K562 (cell line): ENCODE measurements around the gene PRKCE. TPM values are rescaled to one million over a fixed set of nuclear protein-coding genes. Genes with fewer than 3 reads are reported as not detected.

Experiments used
- ATAC-seq: fragments of 200-7000 bp; cut with Tn5 transposase; 3 replicates; pipeline ENCODE4 v1.9.1; 2020; ENCODE audit warnings: moderate library complexity
- BruUV-seq: library from RNA; stranded (reverse); fragments of 400-500 nt; replicated peaks from 2 replicates; lab custom pipeline; 2021; lab: Mats Ljungman, UMichigan
- CTCF ChIA-PET: fragments of 300-600 bp; formaldehyde crosslinking; extraction: SDS; loops from one replicate; lab custom pipeline; 2021; ENCODE audit warnings: low intra/inter-chr PET ratio; lab: Yijun Ruan, JAX
- POLR2A ChIA-PET: fragments of 300-600, 350-650 bp; sonication (Branson Sonifier 250); formaldehyde crosslinking; extraction: SDS; loops from one replicate; lab custom pipeline; 2021; ENCODE audit warnings: antibody characterized with exemption, inconsistent platforms; lab: Yijun Ruan, JAX
- DNase-seq, 4 experiments: peaks; one replicate each; pipeline versions ENCODE4 v3.0.0 to v3.0.0-alpha.2; 2011 to 2018; ENCODE audit warnings: low spot score in 3 of 4, mixed read lengths in 3 of 4; ENCODE audit errors: extremely low read depth in 1 of 4
- FAIRE-seq: peaks from 2 replicates; lab custom pipeline; 2011; peaks lifted over from hg19 to GRCh38; lab: Jason Lieb, UNC
- H2AFZ ChIP-seq: 2 replicates; pipeline ENCODE4 v1.6.0; 2011; ENCODE audit warnings: low read depth, low read length, control low read depth, inconsistent platforms
- H3K27ac ChIP-seq: fragments of 200-600 bp; 3 replicates; pipeline ENCODE4 v1.8.0; 2011; ENCODE audit warnings: low read depth, mild to moderate bottlenecking, control low read depth, inconsistent platforms, low read length, moderate library complexity, mixed read lengths; ENCODE audit errors: extremely low read depth
- H3K27me3 ChIP-seq, 2 experiments: fragments of 300-600 bp in 1 of 2; 2 replicates in 1 of 2; 3 replicates in 1 of 2; pipeline versions ENCODE4 v1.6.0 to v1.8.0; 2011; ENCODE audit warnings: inconsistent platforms in 2 of 2, low read length in 2 of 2, mild to moderate bottlenecking in 1 of 2, mixed read lengths in 1 of 2, moderate library complexity in 1 of 2; ENCODE audit not compliant: control insufficient read depth in 2 of 2, insufficient read depth in 2 of 2
- H3K36me3 ChIP-seq: fragments of 300-600 bp; 3 replicates; pipeline ENCODE4 v1.8.0; 2011; ENCODE audit warnings: mild to moderate bottlenecking, low read length, inconsistent platforms; ENCODE audit not compliant: control insufficient read depth, insufficient read depth
- H3K4me1 ChIP-seq, 2 experiments: fragments of 200-600 bp in 1 of 2; replicated peaks in 1 of 2; 2 replicates in 1 of 2; 3 replicates in 1 of 2; pipeline versions ENCODE4 v1.5.1 to v1.8.0; 2011; ENCODE audit warnings: inconsistent platforms in 2 of 2, low read length in 2 of 2, mild to moderate bottlenecking in 1 of 2, mixed read lengths in 1 of 2, moderate library complexity in 1 of 2; ENCODE audit not compliant: control insufficient read depth in 2 of 2, insufficient read depth in 2 of 2
- H3K4me2 ChIP-seq: 2 replicates; pipeline ENCODE4 v1.6.1; 2011; ENCODE audit warnings: low read length, control low read depth, inconsistent platforms, mixed read lengths; ENCODE audit not compliant: insufficient read depth
- H3K4me3 ChIP-seq: fragments of 200-600 bp; sonication (generic), shearing (Covaris generic); 2 replicates; pipeline ENCODE4 v1.5.1; 2016; ENCODE audit warnings: control low read depth, inconsistent platforms
- H3K79me2 ChIP-seq: fragments of 200-600 bp; 3 replicates; pipeline ENCODE4 v1.8.0; 2011; ENCODE audit warnings: low read length, inconsistent platforms; ENCODE audit not compliant: control insufficient read depth, insufficient read depth
- H3K9ac ChIP-seq, 2 experiments: 2 replicates each; pipeline versions ENCODE4 v1.6.0 to v1.6.1; 2011; ENCODE audit warnings: low read depth in 2 of 2, low read length in 2 of 2, control low read depth in 1 of 2, inconsistent platforms in 1 of 2, mild to moderate bottlenecking in 1 of 2, mixed read lengths in 1 of 2; ENCODE audit not compliant: insufficient read depth in 1 of 2
- H3K9me1 ChIP-seq: one replicate; pipeline ENCODE4 v1.6.0; 2011; ENCODE audit warnings: inconsistent platforms, mild to moderate bottlenecking, low read length, moderate library complexity; ENCODE audit not compliant: control insufficient read depth, insufficient read depth
- H3K9me3 ChIP-seq: replicated peaks from 2 replicates; pipeline ENCODE4 v1.5.1; 2011; ENCODE audit warnings: low read depth, low read length, inconsistent platforms; ENCODE audit not compliant: control insufficient read depth, insufficient read depth
- H4K20me1 ChIP-seq: replicated peaks from 2 replicates; pipeline ENCODE4 v1.6.1; 2011; ENCODE audit warnings: low read length, inconsistent platforms, mixed read lengths; ENCODE audit not compliant: control insufficient read depth, insufficient read depth
- ELF4 ChIP-seq: fragments of 450-650 bp; formaldehyde crosslinking; IDR thresholded peaks from 2 replicates; pipeline ENCODE4 v1.4.0; 2022; ENCODE audit warnings: missing genetic modification characterization
- SRF ChIP-seq, 2 experiments: fragments of 250-450, 450-650 bp in 1 of 2; sonication (Bioruptor Pico) in 1 of 2; sonication (generic) in 1 of 2; formaldehyde crosslinking; IDR thresholded peaks; 2 replicates each; pipeline versions ENCODE4 v1.5.0 to v1.5.1; 2020 to 2022; ENCODE audit warnings: mild to moderate bottlenecking in 1 of 2, missing genetic modification reagents in 1 of 2
- ZNF140 ChIP-seq: fragments of 250-450 bp; sonication (Bioruptor Pico); IDR thresholded peaks from 2 replicates; pipeline ENCODE4 v1.8.0; 2021; ENCODE audit warnings: moderate library complexity, mild to moderate bottlenecking, inconsistent platforms
- ZNF444 ChIP-seq: fragments of 250-450 bp; sonication (Bioruptor Pico); IDR thresholded peaks from 2 replicates; pipeline ENCODE4 v1.4.0; 2020; ENCODE audit warnings: mild to moderate bottlenecking, moderate library complexity
- WGBS: fragments of 100-300 bp; shearing (Covaris generic); methylation state at CpG from one replicate; pipeline ENCODE4 v1.1.6; 2016; ENCODE audit warnings: low coverage, mixed read lengths; ENCODE audit not compliant: insufficient coverage; ENCODE audit errors: missing lambda C conversion rate; 5-methylcytosine and 5-hydroxymethylcytosine counted together
- in situ Hi-C: fragments of 300-500 bp; cut with MboI; formaldehyde crosslinking; loops from 4 replicates; pipeline ENCODE4 v1.15.0; 2018; ENCODE audit warnings: inconsistent platforms, mixed read lengths
- intact Hi-C: fragments of 100-400 bp; cut with micrococcal nuclease; formaldehyde crosslinking; loops from 2 replicates; pipeline ENCODE4 v1.14.2; 2022
- polyA plus RNA-seq, 8 experiments: library from polyadenylated mRNA; depleted of rRNA in 4 of 8; stranded (reverse) in 5 of 8; unstranded in 3 of 8; fragments of >200 nt; fragmentation: Nextera tagmentation in 2 of 8; fragmentation: Illumina TruSeq in 1 of 8; extraction: Ambion mirVana in 2 of 8; extraction: Trizol in 1 of 8; gene quantifications; 2 replicates each; pipeline versions ENCODE4 v1.2.1 to v1.2.3, GENCODE V29; 2011 to 2014; ENCODE audit warnings: inconsistent platforms in 1 of 8, missing spikeins in 1 of 8
- total RNA-seq, 7 experiments: library from RNA; depleted of rRNA in 6 of 7; stranded (reverse); fragments of >200 nt in 6 of 7; fragmentation: Illumina TruSeq in 2 of 7; extraction: Trizol in 2 of 7; gene quantifications; 2 replicates each; pipeline versions ENCODE4 v1.2.1 to v1.2.3, GENCODE V29; 2011 to 2021; ENCODE audit warnings: low replicate concordance in 1 of 7
- TF ChIP-seq, protein P1 (sequence below): IDR thresholded peaks from 2 replicates; pipeline ENCODE4 v1.6.1; 2016; ENCODE audit warnings: missing genetic modification characterization, missing compliant biosample characterization
- TF ChIP-seq, protein P2 (sequence below): fragments of 450-650 bp; formaldehyde crosslinking; IDR thresholded peaks from 2 replicates; pipeline ENCODE4 v1.4.0; 2022; ENCODE audit warnings: missing genetic modification characterization
- TF ChIP-seq, protein P3 (sequence below): fragments of 450-650 bp; formaldehyde crosslinking; IDR thresholded peaks from 2 replicates; pipeline ENCODE4 v1.4.0; 2020; ENCODE audit warnings: mild to moderate bottlenecking, moderate library complexity
- TF ChIP-seq, protein P4 (sequence below): fragments of 150-350 bp; IDR thresholded peaks from 2 replicates; pipeline ENCODE4 v1.6.1; 2014; ENCODE audit warnings: low read depth, mild to moderate bottlenecking, low read length, borderline replicate concordance

The PRKCE gene
- total and polyA plus RNA-seq, 9 of the 15 experiments (the other 6 are each of a cell fraction or from before 2014, with no cell fraction given) = 0.06 to 1.0 (median 0.22) TPM; not detected in 1

GRCh38 chr2:45918463-45919159 lies 267.1 kb downstream of the PRKCE start (continued):
- TF ChIP-seq, protein P1, sequence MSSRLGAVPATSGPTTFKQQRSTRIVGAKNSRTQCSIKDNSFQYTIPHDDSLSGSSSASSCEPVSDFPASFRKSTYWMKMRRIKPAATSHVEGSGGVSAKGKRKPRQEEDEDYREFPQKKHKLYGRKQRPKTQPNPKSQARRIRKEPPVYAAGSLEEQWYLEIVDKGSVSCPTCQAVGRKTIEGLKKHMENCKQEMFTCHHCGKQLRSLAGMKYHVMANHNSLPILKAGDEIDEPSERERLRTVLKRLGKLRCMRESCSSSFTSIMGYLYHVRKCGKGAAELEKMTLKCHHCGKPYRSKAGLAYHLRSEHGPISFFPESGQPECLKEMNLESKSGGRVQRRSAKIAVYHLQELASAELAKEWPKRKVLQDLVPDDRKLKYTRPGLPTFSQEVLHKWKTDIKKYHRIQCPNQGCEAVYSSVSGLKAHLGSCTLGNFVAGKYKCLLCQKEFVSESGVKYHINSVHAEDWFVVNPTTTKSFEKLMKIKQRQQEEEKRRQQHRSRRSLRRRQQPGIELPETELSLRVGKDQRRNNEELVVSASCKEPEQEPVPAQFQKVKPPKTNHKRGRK (tag) = no peak

GRCh38 chr2:45919160-45919650 lies 267.7 kb downstream of the PRKCE start:
- Histone ChIP-seq H3K4me1 (no peaks in the 10 kb centered on the region), H3K4me3 (no peak overlapping the region), H3K4me2 (no peak overlapping the region), H3K27me3 (peaks cover 0 to 27% of the 10 kb centered on the region in 2 experiments; a peak in 3 of 5 replicates), H4K20me1 (no peaks in the 10 kb centered on the region; the same call in 1 of the 2 replicates), H3K9me3 (no peaks in the 10 kb centered on the region), H3K27ac (no peak overlapping the region), H2AFZ (no peak overlapping the region), H3K9ac (no peak overlapping the region), H3K9me1 (no peaks in the 10 kb centered on the region), H3K79me2 (no peaks in the 10 kb centered on the region), H3K36me3 (no peaks in the 10 kb centered on the region)
- in situ Hi-C loops = no loop called here
- intact Hi-C loops = no loop called here
- no peak for TF ChIP-seq ZNF444 (CRISPR knock-in tag)
- no peak for TF ChIP-seq SRF (CRISPR knock-in tag; IDR thresholded peaks at IDR 0.05)
- TF ChIP-seq, protein P2, sequence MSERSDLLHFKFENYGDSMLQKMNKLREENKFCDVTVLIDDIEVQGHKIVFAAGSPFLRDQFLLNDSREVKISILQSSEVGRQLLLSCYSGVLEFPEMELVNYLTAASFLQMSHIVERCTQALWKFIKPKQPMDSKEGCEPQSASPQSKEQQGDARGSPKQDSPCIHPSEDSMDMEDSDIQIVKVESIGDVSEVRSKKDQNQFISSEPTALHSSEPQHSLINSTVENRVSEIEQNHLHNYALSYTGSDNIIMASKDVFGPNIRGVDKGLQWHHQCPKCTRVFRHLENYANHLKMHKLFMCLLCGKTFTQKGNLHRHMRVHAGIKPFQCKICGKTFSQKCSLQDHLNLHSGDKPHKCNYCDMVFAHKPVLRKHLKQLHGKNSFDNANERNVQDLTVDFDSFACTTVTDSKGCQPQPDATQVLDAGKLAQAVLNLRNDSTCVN (CRISPR knock-in tag) = no peak
- TF ChIP-seq ELF4 (CRISPR knock-in tag) = no peak
- TF ChIP-seq ZNF140 (CRISPR knock-in tag) = no peak
- TF ChIP-seq, protein P3, sequence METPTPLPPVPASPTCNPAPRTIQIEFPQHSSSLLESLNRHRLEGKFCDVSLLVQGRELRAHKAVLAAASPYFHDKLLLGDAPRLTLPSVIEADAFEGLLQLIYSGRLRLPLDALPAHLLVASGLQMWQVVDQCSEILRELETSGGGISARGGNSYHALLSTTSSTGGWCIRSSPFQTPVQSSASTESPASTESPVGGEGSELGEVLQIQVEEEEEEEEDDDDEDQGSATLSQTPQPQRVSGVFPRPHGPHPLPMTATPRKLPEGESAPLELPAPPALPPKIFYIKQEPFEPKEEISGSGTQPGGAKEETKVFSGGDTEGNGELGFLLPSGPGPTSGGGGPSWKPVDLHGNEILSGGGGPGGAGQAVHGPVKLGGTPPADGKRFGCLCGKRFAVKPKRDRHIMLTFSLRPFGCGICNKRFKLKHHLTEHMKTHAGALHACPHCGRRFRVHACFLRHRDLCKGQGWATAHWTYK (CRISPR knock-in tag) = no peak
- TF ChIP-seq, protein P4, sequence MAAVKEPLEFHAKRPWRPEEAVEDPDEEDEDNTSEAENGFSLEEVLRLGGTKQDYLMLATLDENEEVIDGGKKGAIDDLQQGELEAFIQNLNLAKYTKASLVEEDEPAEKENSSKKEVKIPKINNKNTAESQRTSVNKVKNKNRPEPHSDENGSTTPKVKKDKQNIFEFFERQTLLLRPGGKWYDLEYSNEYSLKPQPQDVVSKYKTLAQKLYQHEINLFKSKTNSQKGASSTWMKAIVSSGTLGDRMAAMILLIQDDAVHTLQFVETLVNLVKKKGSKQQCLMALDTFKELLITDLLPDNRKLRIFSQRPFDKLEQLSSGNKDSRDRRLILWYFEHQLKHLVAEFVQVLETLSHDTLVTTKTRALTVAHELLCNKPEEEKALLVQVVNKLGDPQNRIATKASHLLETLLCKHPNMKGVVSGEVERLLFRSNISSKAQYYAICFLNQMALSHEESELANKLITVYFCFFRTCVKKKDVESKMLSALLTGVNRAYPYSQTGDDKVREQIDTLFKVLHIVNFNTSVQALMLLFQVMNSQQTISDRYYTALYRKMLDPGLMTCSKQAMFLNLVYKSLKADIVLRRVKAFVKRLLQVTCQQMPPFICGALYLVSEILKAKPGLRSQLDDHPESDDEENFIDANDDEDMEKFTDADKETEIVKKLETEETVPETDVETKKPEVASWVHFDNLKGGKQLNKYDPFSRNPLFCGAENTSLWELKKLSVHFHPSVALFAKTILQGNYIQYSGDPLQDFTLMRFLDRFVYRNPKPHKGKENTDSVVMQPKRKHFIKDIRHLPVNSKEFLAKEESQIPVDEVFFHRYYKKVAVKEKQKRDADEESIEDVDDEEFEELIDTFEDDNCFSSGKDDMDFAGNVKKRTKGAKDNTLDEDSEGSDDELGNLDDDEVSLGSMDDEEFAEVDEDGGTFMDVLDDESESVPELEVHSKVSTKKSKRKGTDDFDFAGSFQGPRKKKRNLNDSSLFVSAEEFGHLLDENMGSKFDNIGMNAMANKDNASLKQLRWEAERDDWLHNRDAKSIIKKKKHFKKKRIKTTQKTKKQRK = no peak
- ChIA-PET POLR2A (interaction anchor here (1.2 kb wide), 1 partner anchor 24 kb away, joined by 3 read pairs; no protein-coding TSS in a partner anchor), CTCF (no interaction called here)
- FAIRE-seq (no peak), ATAC-seq (no peak), DNase-seq (no peak)
- WGBS = 4% methylated on average over 7 of the region's 7 CpGs
- no TSS peak for BruUV-seq
